AG04450 (cell line): ENCODE measurements around the gene RAB32. TPM values are rescaled to one million over a fixed set of nuclear protein-coding genes. Genes with fewer than 3 reads are reported as not detected.
"Not testable (repeated sequence)": the region's sequence is repeated elsewhere in the genome, so short reads cannot be mapped to it uniquely, and the experiment has no call there.

Source experiments
- CTCF ChIA-PET: fragments of 300-600, 350-600 bp; formaldehyde crosslinking; extraction: SDS; loops from one replicate; lab custom pipeline; 2022; ENCODE audit warnings: antibody characterized with exemption, inconsistent platforms; lab: Charles Lee
- POLR2A ChIA-PET: fragments of 350-600 bp; formaldehyde crosslinking; extraction: SDS; loops from one replicate; lab custom pipeline; 2021; ENCODE audit warnings: antibody characterized with exemption, inconsistent platforms; lab: Yijun Ruan, JAX
- DNase-seq: peaks from one replicate; pipeline ENCODE4 v3.0.0-alpha.2; 2011; ENCODE audit warnings: low read depth, low spot score
- H3K27ac ChIP-seq: one replicate; pipeline ENCODE4 v1.5.1; 2012; ENCODE audit warnings: low read depth, low read length, control low read depth
- H3K27me3 ChIP-seq: one replicate; pipeline ENCODE4 v1.6.0; 2012; ENCODE audit warnings: low read length; ENCODE audit not compliant: control insufficient read depth, insufficient read depth
- H3K4me3 ChIP-seq: 2 replicates; pipeline ENCODE4 v1.5.1; 2011; ENCODE audit warnings: mild to moderate bottlenecking, low read depth, low read length, control low read depth
- H3K9me3 ChIP-seq: 2 replicates; pipeline ENCODE4 v1.5.1; 2012; ENCODE audit warnings: low read length; ENCODE audit not compliant: control insufficient read depth, insufficient read depth
- polyA plus RNA-seq: library from polyadenylated mRNA; depleted of rRNA; stranded (reverse); fragments of >200 nt; gene quantifications from 2 replicates; pipeline ENCODE4 v1.2.3, GENCODE V29; 2011
- TF ChIP-seq, protein P1 (sequence below): IDR thresholded peaks from 2 replicates; pipeline ENCODE4 v1.5.1; 2011; ENCODE audit warnings: low read depth, low read length, control low read depth, inconsistent platforms

The RAB32 gene
- polyA plus RNA-seq, 1 experiment = 100 TPM

DNA sequence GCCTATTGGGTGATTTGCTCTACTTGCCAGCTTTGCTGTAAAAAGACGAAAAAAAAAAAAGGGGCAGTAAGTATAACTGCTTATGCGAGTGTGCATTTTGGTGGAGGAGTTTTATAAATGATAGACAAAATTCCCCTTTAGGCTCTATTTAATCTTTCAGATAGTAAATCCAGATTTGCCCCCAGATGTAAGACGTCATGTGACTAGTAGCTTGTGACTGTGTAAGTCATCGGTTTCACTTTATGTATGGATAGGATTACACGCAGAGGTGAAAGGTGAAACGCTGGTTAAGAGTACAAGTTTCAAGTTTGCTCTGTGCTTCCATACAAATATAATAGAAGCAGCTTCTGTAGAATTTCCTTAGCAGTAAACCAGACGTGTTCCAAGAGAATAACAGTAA is 7.9 kb downstream of the RAB32 start:
- Histone ChIP-seq H3K27me3 (no peaks in the 10 kb centered on the region), H3K9me3 (no peaks in the 10 kb centered on the region), H3K4me3 (no peak overlapping the region), H3K27ac (no peak overlapping the region)
- CTCF ChIA-PET = no interaction called here
- TF ChIP-seq, protein P1, sequence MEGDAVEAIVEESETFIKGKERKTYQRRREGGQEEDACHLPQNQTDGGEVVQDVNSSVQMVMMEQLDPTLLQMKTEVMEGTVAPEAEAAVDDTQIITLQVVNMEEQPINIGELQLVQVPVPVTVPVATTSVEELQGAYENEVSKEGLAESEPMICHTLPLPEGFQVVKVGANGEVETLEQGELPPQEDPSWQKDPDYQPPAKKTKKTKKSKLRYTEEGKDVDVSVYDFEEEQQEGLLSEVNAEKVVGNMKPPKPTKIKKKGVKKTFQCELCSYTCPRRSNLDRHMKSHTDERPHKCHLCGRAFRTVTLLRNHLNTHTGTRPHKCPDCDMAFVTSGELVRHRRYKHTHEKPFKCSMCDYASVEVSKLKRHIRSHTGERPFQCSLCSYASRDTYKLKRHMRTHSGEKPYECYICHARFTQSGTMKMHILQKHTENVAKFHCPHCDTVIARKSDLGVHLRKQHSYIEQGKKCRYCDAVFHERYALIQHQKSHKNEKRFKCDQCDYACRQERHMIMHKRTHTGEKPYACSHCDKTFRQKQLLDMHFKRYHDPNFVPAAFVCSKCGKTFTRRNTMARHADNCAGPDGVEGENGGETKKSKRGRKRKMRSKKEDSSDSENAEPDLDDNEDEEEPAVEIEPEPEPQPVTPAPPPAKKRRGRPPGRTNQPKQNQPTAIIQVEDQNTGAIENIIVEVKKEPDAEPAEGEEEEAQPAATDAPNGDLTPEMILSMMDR = no peak
- DNase-seq = no peak
- POLR2A ChIA-PET = no interaction called here

GRCh38 chr6:146553377-146554135 is 9.9 kb downstream of the RAB32 start:
- H3K27me3 ChIP-seq = no peaks in the 10 kb centered on the region
- no peak overlapping the region for H3K4me3 ChIP-seq
- POLR2A ChIA-PET = no interaction called here
- TF ChIP-seq, protein P1 = no peak
- no peak for DNase-seq
- H3K9me3 ChIP-seq = no peaks in the 10 kb centered on the region
- CTCF ChIA-PET = interaction anchor here (1.8 kb wide), 1 partner anchor 10 kb away, joined by 6 read pairs; the partner anchor contains the start of gene RAB32
- H3K27ac ChIP-seq = no peak overlapping the region

DNA sequence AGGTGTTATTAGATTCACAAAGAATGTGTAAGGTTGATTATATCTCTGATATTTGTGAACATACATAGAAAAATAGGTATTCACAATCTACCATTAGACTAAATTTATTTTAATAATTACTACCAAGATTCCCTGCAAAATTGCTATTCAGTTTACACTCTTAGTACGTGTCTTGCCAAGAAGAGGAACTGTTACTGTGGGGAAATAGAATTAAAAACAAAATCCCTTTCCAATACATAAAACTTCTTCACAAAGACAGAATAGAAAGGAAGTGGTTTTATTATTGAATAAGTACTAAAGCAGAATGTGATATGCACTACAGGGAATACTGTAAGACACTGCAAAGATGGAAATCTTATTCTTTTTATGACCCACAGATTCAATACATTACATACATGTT is 17.0 kb downstream of the RAB32 start:
- no peak for DNase-seq
- Histone ChIP-seq H3K27me3 (no peaks in the 10 kb centered on the region), H3K4me3 (no peak overlapping the region), H3K27ac (no peak overlapping the region), H3K9me3 (no peaks in the 10 kb centered on the region)
- ChIA-PET CTCF (no interaction called here), POLR2A (no interaction called here)
- TF ChIP-seq, protein P1 = no peak

- DNase-seq, H3K4me3 ChIP-seq, H3K27ac ChIP-seq, POLR2A ChIA-PET, H3K27me3 ChIP-seq, H3K9me3 ChIP-seq, CTCF ChIA-PET: not testable (repeated sequence)
Observed at GRCh38 chr6:146566661-146567060, 23.0 kb downstream of the RAB32 start.

- POLR2A ChIA-PET, DNase-seq, H3K4me3 ChIP-seq, H3K9me3 ChIP-seq, H3K27ac ChIP-seq, H3K27me3 ChIP-seq, CTCF ChIA-PET: not testable (repeated sequence)
Observed at GRCh38 chr6:146568619-146569018, 25.0 kb downstream of the RAB32 start.

GRCh38 chr6:146574211-146574610 is 30.6 kb downstream of the RAB32 start:
- ChIA-PET CTCF (no interaction called here), POLR2A (no interaction called here)
- H3K9me3 ChIP-seq = no peaks in the 10 kb centered on the region
- TF ChIP-seq, protein P1 = no peak
- no peak overlapping the region for H3K4me3 ChIP-seq
- H3K27me3 ChIP-seq = no peaks in the 10 kb centered on the region
- H3K27ac ChIP-seq = no peak overlapping the region
- DNase-seq = no peak
